ENCODE measurements around the gene DERL3. TPM values are rescaled to one million over a fixed set of nuclear protein-coding genes. Genes with fewer than 3 reads are reported as not detected.
A peak's percentile ranks its signal among the peaks of the same experiment; 100 is the strongest.

DERL3 gene
- total and polyA plus RNA-seq, 2 of the 13 experiments (the other 11 are each of a cell fraction or from before 2014, with no cell fraction given) = not detected

DNA sequence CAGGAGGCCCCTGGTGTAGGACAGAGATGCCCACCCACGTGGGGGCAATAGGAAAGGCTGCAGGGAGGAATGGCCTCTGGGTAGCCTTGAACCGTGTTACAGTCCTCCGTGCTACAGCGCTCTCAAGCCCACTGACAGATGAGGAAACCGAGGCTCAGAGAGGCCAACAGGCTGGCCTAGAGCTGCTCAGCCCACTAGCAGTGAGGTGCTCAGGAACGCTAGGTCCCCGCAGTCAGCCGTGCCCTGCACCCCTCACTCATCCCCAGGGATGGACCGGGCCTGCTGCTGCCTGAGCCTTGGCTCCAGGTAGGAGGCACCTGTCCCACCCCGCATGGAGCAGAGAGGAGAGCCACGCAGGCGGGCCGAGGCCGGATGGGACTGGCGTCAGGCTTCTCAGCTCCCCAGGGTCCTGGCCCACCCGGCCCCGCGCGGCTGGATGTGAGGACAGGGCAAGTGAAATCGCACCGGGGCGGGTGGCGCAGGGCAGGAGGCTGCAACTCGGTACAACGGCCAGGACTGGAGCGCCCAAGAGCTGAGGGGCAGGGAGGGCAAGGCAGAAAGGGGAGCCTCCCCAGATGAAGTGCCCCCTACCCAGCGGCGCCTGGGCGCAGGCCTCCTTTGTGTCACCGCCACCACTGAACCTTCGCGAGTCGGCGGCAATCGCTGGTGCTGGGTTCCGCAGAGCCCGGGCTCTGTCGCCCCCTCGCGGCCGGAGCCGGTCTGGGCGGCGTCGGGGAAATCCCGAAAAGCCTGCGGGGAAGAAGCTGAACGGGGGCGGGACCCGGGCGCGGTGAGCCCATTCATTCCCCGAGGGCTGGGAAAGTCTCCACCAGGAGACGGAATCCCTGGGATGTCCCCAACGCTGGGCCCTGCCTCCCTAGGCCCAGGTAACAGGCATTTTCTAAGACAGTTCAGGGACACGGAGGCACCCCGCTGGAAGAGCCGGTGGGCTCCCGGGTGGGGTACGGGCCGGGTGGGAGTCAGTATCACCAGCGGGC, 10.5 kb upstream of the DERL3 start (continued):
- TF ChIP-seq, protein P1, sequence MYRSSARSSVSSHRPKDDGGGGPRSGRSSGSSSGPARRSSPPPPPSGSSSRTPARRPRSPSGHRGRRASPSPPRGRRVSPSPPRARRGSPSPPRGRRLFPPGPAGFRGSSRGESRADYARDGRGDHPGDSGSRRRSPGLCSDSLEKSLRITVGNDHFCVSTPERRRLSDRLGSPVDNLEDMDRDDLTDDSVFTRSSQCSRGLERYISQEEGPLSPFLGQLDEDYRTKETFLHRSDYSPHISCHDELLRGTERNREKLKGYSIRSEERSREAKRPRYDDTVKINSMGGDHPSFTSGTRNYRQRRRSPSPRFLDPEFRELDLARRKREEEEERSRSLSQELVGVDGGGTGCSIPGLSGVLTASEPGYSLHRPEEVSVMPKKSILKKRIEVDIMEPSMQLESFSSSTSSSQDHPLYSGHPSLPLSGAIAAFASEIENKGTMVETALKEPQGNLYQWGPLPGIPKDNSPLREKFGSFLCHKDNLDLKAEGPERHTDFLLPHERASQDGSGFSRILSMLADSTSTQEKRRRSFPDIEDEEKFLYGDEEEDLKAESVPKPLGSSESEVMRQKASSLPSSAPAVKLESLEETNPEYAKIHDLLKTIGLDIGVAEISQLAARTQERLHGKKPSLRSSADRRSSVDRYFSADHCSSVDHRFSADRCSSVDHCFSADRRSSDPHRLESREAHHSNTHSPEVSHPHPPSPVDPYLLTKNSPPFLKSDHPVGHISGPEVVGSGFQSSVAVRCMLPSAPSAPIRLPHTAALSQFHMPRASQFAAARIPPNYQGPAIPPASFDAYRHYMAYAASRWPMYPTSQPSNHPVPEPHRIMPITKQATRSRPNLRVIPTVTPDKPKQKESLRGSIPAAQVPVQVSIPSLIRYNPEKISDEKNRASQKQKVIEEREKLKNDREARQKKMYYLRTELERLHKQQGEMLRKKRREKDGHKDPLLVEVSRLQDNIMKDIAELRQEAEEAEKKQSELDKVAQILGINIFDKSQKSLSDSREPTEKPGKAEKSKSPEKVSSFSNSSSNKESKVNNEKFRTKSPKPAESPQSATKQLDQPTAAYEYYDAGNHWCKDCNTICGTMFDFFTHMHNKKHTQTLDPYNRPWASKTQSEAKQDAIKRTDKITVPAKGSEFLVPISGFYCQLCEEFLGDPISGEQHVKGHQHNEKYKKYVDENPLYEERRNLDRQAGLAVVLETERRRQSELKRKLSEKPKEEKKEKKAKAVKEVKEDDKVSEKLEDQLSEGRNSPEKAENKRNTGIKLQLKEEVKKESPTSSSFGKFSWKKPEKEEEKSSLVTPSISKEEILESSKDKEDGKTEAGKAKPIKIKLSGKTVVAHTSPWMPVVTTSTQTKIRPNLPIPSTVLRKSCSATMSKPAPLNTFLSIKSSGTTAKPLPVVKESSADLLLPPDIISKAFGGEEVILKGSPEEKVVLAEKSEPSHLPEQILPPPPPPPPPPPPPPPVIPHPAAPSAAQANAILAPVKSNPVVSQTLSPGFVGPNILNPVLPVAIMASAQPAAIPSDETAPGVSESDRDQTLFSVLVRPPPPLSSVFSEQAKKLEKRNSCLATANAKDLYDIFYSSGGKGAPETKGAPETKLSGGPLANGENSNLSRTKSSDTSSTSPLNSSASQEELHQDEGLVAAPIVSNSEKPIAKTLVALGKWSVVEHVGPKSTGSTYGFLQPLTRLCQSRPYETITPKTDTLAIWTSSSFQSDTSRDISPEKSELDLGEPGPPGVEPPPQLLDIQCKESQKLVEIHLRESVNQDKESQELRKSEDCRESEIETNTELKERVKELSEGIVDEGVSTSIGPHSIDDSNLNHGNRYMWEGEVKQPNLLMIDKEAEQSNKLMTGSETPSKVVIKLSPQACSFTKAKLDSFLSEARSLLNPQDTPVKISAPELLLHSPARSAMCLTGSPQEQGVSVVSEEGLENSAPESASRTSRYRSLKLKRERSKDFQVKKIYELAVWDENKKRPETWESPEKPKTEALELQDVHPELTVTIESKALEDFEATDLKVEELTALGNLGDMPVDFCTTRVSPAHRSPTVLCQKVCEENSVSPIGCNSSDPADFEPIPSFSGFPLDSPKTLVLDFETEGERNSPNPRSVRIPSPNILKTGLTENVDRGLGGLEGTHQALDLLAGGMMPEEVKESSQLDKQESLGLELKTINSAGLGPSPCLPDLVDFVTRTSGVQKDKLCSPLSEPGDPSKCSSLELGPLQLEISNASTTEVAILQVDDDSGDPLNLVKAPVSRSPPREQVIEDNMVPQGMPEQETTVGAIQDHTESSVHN (CRISPR knock-in tag; IDR thresholded peaks at IDR 0.05) = no peak
- no peak for TF ChIP-seq ATF1 (CRISPR knock-in tag; IDR thresholded peaks at IDR 0.05)
- no peak for TF ChIP-seq EED (CRISPR knock-in tag; IDR thresholded peaks at IDR 0.05)
- no peak for TF ChIP-seq ZNF562 (CRISPR knock-in tag; IDR thresholded peaks at IDR 0.05; ENCODE audit: borderline replicate concordance)
- peak; percentile 60; the same call in 1 of the 2 replicates for TF ChIP-seq NFATC3 (CRISPR knock-in tag; IDR thresholded peaks at IDR 0.05)
- TF ChIP-seq PRMT3 (CRISPR knock-in tag; IDR thresholded peaks at IDR 0.05; ENCODE audit: borderline replicate concordance, low read depth) = no peak
- TF ChIP-seq SPEN (CRISPR knock-in tag; IDR thresholded peaks at IDR 0.05; ENCODE audit: low read depth) = peak; percentile 49; the same call in 1 of the 2 replicates
- peak; percentile 69; the same call in 1 of the 2 replicates for TF ChIP-seq RXRB (CRISPR knock-in tag; IDR thresholded peaks at IDR 0.05; ENCODE audit: borderline replicate concordance)
- TF ChIP-seq, protein P2, sequence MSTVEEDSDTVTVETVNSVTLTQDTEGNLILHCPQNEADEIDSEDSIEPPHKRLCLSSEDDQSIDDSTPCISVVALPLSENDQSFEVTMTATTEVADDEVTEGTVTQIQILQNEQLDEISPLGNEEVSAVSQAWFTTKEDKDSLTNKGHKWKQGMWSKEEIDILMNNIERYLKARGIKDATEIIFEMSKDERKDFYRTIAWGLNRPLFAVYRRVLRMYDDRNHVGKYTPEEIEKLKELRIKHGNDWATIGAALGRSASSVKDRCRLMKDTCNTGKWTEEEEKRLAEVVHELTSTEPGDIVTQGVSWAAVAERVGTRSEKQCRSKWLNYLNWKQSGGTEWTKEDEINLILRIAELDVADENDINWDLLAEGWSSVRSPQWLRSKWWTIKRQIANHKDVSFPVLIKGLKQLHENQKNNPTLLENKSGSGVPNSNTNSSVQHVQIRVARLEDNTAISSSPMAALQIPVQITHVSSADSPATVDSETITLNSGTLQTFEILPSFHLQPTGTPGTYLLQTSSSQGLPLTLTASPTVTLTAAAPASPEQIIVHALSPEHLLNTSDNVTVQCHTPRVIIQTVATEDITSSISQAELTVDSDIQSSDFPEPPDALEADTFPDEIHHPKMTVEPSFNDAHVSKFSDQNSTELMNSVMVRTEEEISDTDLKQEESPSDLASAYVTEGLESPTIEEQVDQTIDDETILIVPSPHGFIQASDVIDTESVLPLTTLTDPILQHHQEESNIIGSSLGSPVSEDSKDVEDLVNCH (CRISPR knock-in tag; IDR thresholded peaks at IDR 0.05) = no peak
- TF ChIP-seq, protein P3, sequence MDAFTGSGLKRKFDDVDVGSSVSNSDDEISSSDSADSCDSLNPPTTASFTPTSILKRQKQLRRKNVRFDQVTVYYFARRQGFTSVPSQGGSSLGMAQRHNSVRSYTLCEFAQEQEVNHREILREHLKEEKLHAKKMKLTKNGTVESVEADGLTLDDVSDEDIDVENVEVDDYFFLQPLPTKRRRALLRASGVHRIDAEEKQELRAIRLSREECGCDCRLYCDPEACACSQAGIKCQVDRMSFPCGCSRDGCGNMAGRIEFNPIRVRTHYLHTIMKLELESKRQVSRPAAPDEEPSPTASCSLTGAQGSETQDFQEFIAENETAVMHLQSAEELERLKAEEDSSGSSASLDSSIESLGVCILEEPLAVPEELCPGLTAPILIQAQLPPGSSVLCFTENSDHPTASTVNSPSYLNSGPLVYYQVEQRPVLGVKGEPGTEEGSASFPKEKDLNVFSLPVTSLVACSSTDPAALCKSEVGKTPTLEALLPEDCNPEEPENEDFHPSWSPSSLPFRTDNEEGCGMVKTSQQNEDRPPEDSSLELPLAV (CRISPR knock-in tag; conservative IDR thresholded peaks at IDR 0.05; ENCODE audit: low read depth) = no peak
- peak; percentile 99 for TF ChIP-seq RAD21 (CRISPR knock-in tag; IDR thresholded peaks at IDR 0.05)
- no peak for TF ChIP-seq CENPX (CRISPR knock-in tag; IDR thresholded peaks at IDR 0.05)
- TF ChIP-seq KMT2B (CRISPR knock-in tag; IDR thresholded peaks at IDR 0.05) = no peak
- TF ChIP-seq, protein P4, sequence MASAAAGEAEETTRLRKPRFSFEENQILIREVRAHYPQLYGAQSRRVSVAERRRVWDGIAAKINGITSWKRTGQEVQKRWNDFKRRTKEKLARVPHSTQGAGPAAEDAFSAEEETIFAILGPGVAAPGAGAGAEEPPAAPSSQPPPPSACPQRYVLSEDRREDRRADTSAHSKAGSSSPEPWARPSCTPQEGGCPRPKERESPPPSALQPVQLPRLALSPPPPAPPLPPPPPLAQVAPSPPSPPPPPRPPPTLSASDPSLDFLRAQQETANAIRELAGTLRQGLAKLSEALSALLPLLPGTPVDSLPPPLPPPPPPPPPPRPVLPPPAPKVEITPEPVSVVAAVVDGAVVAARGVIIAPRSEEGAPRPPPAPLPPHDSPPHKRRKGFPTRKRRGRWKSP (CRISPR knock-in tag; IDR thresholded peaks at IDR 0.05) = 0 out of 2 replicates have a peak, but pooled peaks have one; percentile 83
